Activated CD8-positive, alpha-beta T cell treated with anti-CD3 and anti-CD28 coated beads for 36 hours (primary cell): ENCODE measurements around the gene ACACB. TPM values are rescaled to one million over a fixed set of nuclear protein-coding genes. Genes with fewer than 3 reads are reported as not detected.

ENCODE experiments used
- ATAC-seq: fragments of 200-7000 bp; cut with Tn5 transposase; one replicate; pipeline ENCODE4 v1.10.0; 2021; ENCODE audit warnings: mild to moderate bottlenecking, moderate library complexity
- CTCF ChIA-PET: fragments of 350-600 bp; sonication (Branson Sonifier 250); formaldehyde crosslinking; loops from one replicate; lab custom pipeline; 2021; ENCODE audit warnings: antibody characterized with exemption; lab: Charles Lee
- POLR2A ChIA-PET: fragments of 350-600 bp; sonication (Branson Sonifier 250); formaldehyde crosslinking; loops from one replicate; lab custom pipeline; 2021; ENCODE audit warnings: antibody characterized with exemption; lab: Charles Lee
- DNase-seq: peaks from one replicate; pipeline ENCODE4 v3.0.0-alpha.2; 2020
- H3K27ac Mint-ChIP-seq: one replicate; pipeline ENCODE4 v1.8.0; 2021; ENCODE audit warnings: mild to moderate bottlenecking, mixed read lengths
- H3K27me3 Mint-ChIP-seq: one replicate; pipeline ENCODE4 v1.8.0; 2021; ENCODE audit warnings: mixed read lengths
- H3K36me3 Mint-ChIP-seq: one replicate; pipeline ENCODE4 v1.8.0; 2021; ENCODE audit warnings: low read depth, mixed read lengths
- H3K4me1 Mint-ChIP-seq: one replicate; pipeline ENCODE4 v1.8.0; 2021; ENCODE audit warnings: low read depth, mixed read lengths
- H3K4me3 Mint-ChIP-seq: one replicate; pipeline ENCODE4 v1.8.0; 2021; ENCODE audit warnings: mild to moderate bottlenecking, moderate library complexity, mixed read lengths
- H3K9me3 Mint-ChIP-seq: one replicate; pipeline ENCODE4 v1.8.0; 2021; ENCODE audit warnings: mixed read lengths
- CTCF ChIP-seq: fragments of 200-600 bp; IDR thresholded peaks from one replicate; pipeline ENCODE4 v1.8.0; 2022; ENCODE audit warnings: antibody characterized with exemption, mild to moderate bottlenecking
- intact Hi-C: fragments of 100-400 bp; cut with micrococcal nuclease; formaldehyde crosslinking; loops from one replicate; pipeline ENCODE4 v1.10.0; 2022
- total RNA-seq, 2 experiments: library from RNA; stranded (reverse); gene quantifications; one replicate each; pipeline ENCODE4 v1.2.3, GENCODE V29; 2021

Gene ACACB
- total RNA-seq, 2 experiments from 2014 or later, result 8.7 to 11.2 TPM

- Mint-ChIP-seq H3K27me3 (peaks cover 19% of the 10 kb centered on the region), H3K36me3 (no peaks in the 10 kb centered on the region), H3K27ac (no peak overlapping the region), H3K4me1 (no peaks in the 10 kb centered on the region), H3K4me3 (no peak overlapping the region), H3K9me3 (no peaks in the 10 kb centered on the region)
- no peak for DNase-seq
- ChIA-PET CTCF (no interaction called here), POLR2A (interaction anchor here (0.9 kb wide), 1 partner anchor 11 kb away, joined by 3 read pairs; no protein-coding TSS in a partner anchor)
- no peak for TF ChIP-seq CTCF
- intact Hi-C loops, result no loop called here
- ATAC-seq, result no peak
Measured at GRCh38 chr12:109292342-109292711, 175.9 kb downstream of the ACACB start.

- Mint-ChIP-seq H3K27ac (no peak overlapping the region), H3K4me3 (no peak overlapping the region), H3K27me3 (peaks cover 19% of the 10 kb centered on the region), H3K4me1 (no peaks in the 10 kb centered on the region), H3K9me3 (no peaks in the 10 kb centered on the region), H3K36me3 (no peaks in the 10 kb centered on the region)
- no peak for TF ChIP-seq CTCF
- POLR2A ChIA-PET, result no interaction called here
- no peak for DNase-seq
- CTCF ChIA-PET, result no interaction called here
- intact Hi-C loops, result no loop called here
- no peak for ATAC-seq
Measured at GRCh38 chr12:109293106-109293505, 176.7 kb downstream of the ACACB start.

- Mint-ChIP-seq H3K27me3 (peaks cover 19% of the 10 kb centered on the region), H3K4me1 (no peaks in the 10 kb centered on the region), H3K36me3 (no peaks in the 10 kb centered on the region), H3K4me3 (no peak overlapping the region), H3K9me3 (no peaks in the 10 kb centered on the region), H3K27ac (no peak overlapping the region)
- intact Hi-C loops, result no loop called here
- no peak for TF ChIP-seq CTCF
- ATAC-seq (no peak), DNase-seq (no peak)
- ChIA-PET POLR2A (no interaction called here), CTCF (no interaction called here)
Measured at GRCh38 chr12:109294286-109294796, 178.0 kb downstream of the ACACB start.

- ATAC-seq (no peak), DNase-seq (no peak)
- Mint-ChIP-seq H3K36me3 (no peaks in the 10 kb centered on the region), H3K27me3 (peaks cover 19% of the 10 kb centered on the region), H3K4me3 (no peak overlapping the region), H3K9me3 (no peaks in the 10 kb centered on the region), H3K27ac (no peak overlapping the region), H3K4me1 (no peaks in the 10 kb centered on the region)
- no peak for TF ChIP-seq CTCF
- CTCF ChIA-PET, result no interaction called here
- POLR2A ChIA-PET, result no interaction called here
- intact Hi-C loops, result no loop called here
Measured at GRCh38 chr12:109295764-109296425, 179.5 kb downstream of the ACACB start.

- CTCF ChIA-PET, result interaction anchor here (1.0 kb wide), 1 partner anchor 98 kb away, joined by 3 read pairs; no protein-coding TSS in a partner anchor
- Mint-ChIP-seq H3K4me1 (no peaks in the 10 kb centered on the region), H3K36me3 (no peaks in the 10 kb centered on the region), H3K9me3 (no peaks in the 10 kb centered on the region), H3K4me3 (no peak overlapping the region), H3K27me3 (peaks cover 17% of the 10 kb centered on the region), H3K27ac (no peak overlapping the region)
- no peak for DNase-seq
- intact Hi-C loops, result no loop called here
- no peak for TF ChIP-seq CTCF
- POLR2A ChIA-PET, result no interaction called here
- ATAC-seq, result no peak
Measured at GRCh38 chr12:109296431-109296830, 180.0 kb downstream of the ACACB start.
